ENCODE measurements around the gene MAGEA9B.
"Not testable (repeated sequence)": the region's sequence is repeated elsewhere in the genome, so short reads cannot be mapped to it uniquely, and the experiment has no call there.

Gene MAGEA9B

GRCh38 chrX:149540131-149540620 is 47.1 kb downstream of the MAGEA9B start:
- DNase-seq (ENCODE audit: low read depth in 1 of 2, low spot score in 1 of 2) = peak in 1 of 2 experiments; percentile 81
- Histone ChIP-seq H3K4me3 (replicated peaks; ENCODE audit: insufficient read depth, low read length) (peak overlapping the region; percentile 79), H3K27ac (replicated peaks) (peak overlapping the region; percentile 96), H3K27me3 (ENCODE audit: insufficient read depth, poor library complexity, severe bottlenecking) (no peaks in the 10 kb centered on the region)
- TF ChIP-seq GABPA (IDR thresholded peaks at IDR 0.05; ENCODE audit: low read depth) (no peak), CTCF (IDR thresholded peaks at IDR 0.05; ENCODE audit: insufficient read depth, low read length) (no peak), SPI1 (IDR thresholded peaks at IDR 0.05; ENCODE audit: borderline replicate concordance, low read depth) (no peak)

GRCh38 chrX:149539283-149540130 is 47.8 kb downstream of the MAGEA9B start:
- TF ChIP-seq SPI1 (IDR thresholded peaks at IDR 0.05; ENCODE audit: borderline replicate concordance, low read depth) = peak; percentile 42; the same call in 1 of the 2 replicates
- TF ChIP-seq CTCF (IDR thresholded peaks at IDR 0.05; ENCODE audit: insufficient read depth, low read length) = no peak
- H3K27me3 ChIP-seq (ENCODE audit: insufficient read depth, poor library complexity, severe bottlenecking) = no peaks in the 10 kb centered on the region
- peak overlapping the region; percentile 54 for H3K4me3 ChIP-seq (replicated peaks; ENCODE audit: insufficient read depth, low read length)
- H3K27ac ChIP-seq (replicated peaks) = peak overlapping the region; percentile 63
- DNase-seq (ENCODE audit: low read depth in 1 of 2, low spot score in 1 of 2) = peak; percentile 86 to 94

- peak in 1 of 2 experiments; percentile 26 for DNase-seq (ENCODE audit: low read depth in 1 of 2, low spot score in 1 of 2)
- not testable (repeated sequence) for H3K4me3 ChIP-seq (replicated peaks; ENCODE audit: insufficient read depth, low read length); H3K27ac ChIP-seq (replicated peaks); H3K27me3 ChIP-seq (ENCODE audit: insufficient read depth, poor library complexity, severe bottlenecking)
Observed at GRCh38 chrX:149537474-149537873, 49.8 kb downstream of the MAGEA9B start.

- not testable (repeated sequence) for DNase-seq (ENCODE audit: low read depth in 1 of 2, low spot score in 1 of 2); H3K27ac ChIP-seq (replicated peaks); H3K4me3 ChIP-seq (replicated peaks; ENCODE audit: insufficient read depth, low read length); H3K27me3 ChIP-seq (ENCODE audit: insufficient read depth, poor library complexity, severe bottlenecking)
Observed at GRCh38 chrX:149534926-149535602, 52.2 kb downstream of the MAGEA9B start.

- H3K27ac ChIP-seq (replicated peaks); H3K27me3 ChIP-seq (ENCODE audit: insufficient read depth, poor library complexity, severe bottlenecking); DNase-seq (ENCODE audit: low read depth in 1 of 2, low spot score in 1 of 2): not testable (repeated sequence)
Observed at GRCh38 chrX:149533999-149534398, 53.3 kb downstream of the MAGEA9B start.

GRCh38 chrX:149532868-149533267 is 54.4 kb downstream of the MAGEA9B start:
- not testable (repeated sequence) for H3K4me3 ChIP-seq (replicated peaks; ENCODE audit: insufficient read depth, low read length); DNase-seq (ENCODE audit: low read depth in 1 of 2, low spot score in 1 of 2); H3K27ac ChIP-seq (replicated peaks); H3K27me3 ChIP-seq (ENCODE audit: insufficient read depth, poor library complexity, severe bottlenecking)

More at GRCh38 chrX:149533999-149534398, 53.3 kb downstream of the MAGEA9B start:
- not testable (repeated sequence) for H3K4me3 ChIP-seq (replicated peaks; ENCODE audit: insufficient read depth, low read length)
